Measurements from ENCODE around the gene CDK15.
"Not testable (repeated sequence)": the region's sequence is repeated elsewhere in the genome, so short reads cannot be mapped to it uniquely, and the experiment has no call there.

Gene CDK15

GRCh38 chr2:201828220-201828619 is 21.9 kb downstream of the CDK15 start:
- DNase-seq (ENCODE audit: low spot score) (no peak), FAIRE-seq (no peak)

GRCh38 chr2:201830666-201831065 is 24.3 kb downstream of the CDK15 start:
- FAIRE-seq (no peak), DNase-seq (ENCODE audit: low spot score) (no peak)

- DNase-seq (ENCODE audit: low spot score) (no peak), FAIRE-seq (no peak)
These were observed 25.1 kb downstream of the CDK15 start for GRCh38 chr2:201831469-201831868.

- no peak for DNase-seq (ENCODE audit: low spot score)
- no peak for FAIRE-seq
These were observed 27.4 kb downstream of the CDK15 start for GRCh38 chr2:201833781-201834180.

GRCh38 chr2:201835066-201835465 is 28.7 kb downstream of the CDK15 start:
- no peak for FAIRE-seq
- DNase-seq (ENCODE audit: low spot score) = no peak

GRCh38 chr2:201837391-201837790 is 31.1 kb downstream of the CDK15 start:
- FAIRE-seq (no peak), DNase-seq (ENCODE audit: low spot score) (no peak)

GRCh38 chr2:201837824-201838431 is 31.6 kb downstream of the CDK15 start:
- FAIRE-seq (no peak), DNase-seq (ENCODE audit: low spot score) (no peak)

GRCh38 chr2:201839727-201840126 is 33.4 kb downstream of the CDK15 start:
- DNase-seq (ENCODE audit: low spot score) = no peak
- no peak for FAIRE-seq

GRCh38 chr2:201840726-201841125 is 34.4 kb downstream of the CDK15 start:
- FAIRE-seq = no peak

GRCh38 chr2:201842131-201842860 is 36.0 kb downstream of the CDK15 start:
- no peak for DNase-seq (ENCODE audit: low spot score)
- no peak for FAIRE-seq

More at GRCh38 chr2:201840726-201841125, 34.4 kb downstream of the CDK15 start:
- DNase-seq (ENCODE audit: low spot score) = no peak

GRCh38 chr2:201844922-201845321 is 38.6 kb downstream of the CDK15 start:
- not testable (repeated sequence) for DNase-seq (ENCODE audit: low spot score); FAIRE-seq

GRCh38 chr2:201847481-201847880 is 41.1 kb downstream of the CDK15 start:
- FAIRE-seq (no peak), DNase-seq (ENCODE audit: low spot score) (no peak)

- DNase-seq (ENCODE audit: low spot score) (no peak), FAIRE-seq (no peak)
These were observed 46.1 kb downstream of the CDK15 start for GRCh38 chr2:201852462-201852861.

- DNase-seq (ENCODE audit: low spot score) = peak; percentile 18
- FAIRE-seq = peak; percentile 63
These were observed 46.6 kb downstream of the CDK15 start for GRCh38 chr2:201852878-201853415.

- FAIRE-seq (peak; percentile 98), DNase-seq (ENCODE audit: low spot score) (peak; percentile 98)
These were observed 48.0 kb downstream of the CDK15 start for GRCh38 chr2:201854221-201854801.

- peak; percentile 75 for DNase-seq (ENCODE audit: low spot score)
- no peak for FAIRE-seq
These were observed 48.5 kb downstream of the CDK15 start for GRCh38 chr2:201854841-201855240.

GRCh38 chr2:201855356-201855755 is 49.0 kb downstream of the CDK15 start:
- no peak for FAIRE-seq
- DNase-seq (ENCODE audit: low spot score) = peak; percentile 35

- DNase-seq (ENCODE audit: low spot score) (no peak), FAIRE-seq (no peak)
These were observed 51.0 kb downstream of the CDK15 start for GRCh38 chr2:201857326-201857725.

- DNase-seq (ENCODE audit: low spot score) = peak; percentile 55
- no peak for FAIRE-seq
These were observed 52.2 kb downstream of the CDK15 start for GRCh38 chr2:201858281-201859184.

- FAIRE-seq (peak; percentile 93), DNase-seq (ENCODE audit: low spot score) (peak; percentile 80)
These were observed 53.6 kb downstream of the CDK15 start for GRCh38 chr2:201859949-201860348.

- FAIRE-seq = peak; percentile 74
- peak; percentile 64 for DNase-seq (ENCODE audit: low spot score)
These were observed 54.3 kb downstream of the CDK15 start for GRCh38 chr2:201860636-201861066.
